Left forelimb (tissue), 1 donor: ENCODE results near the gene CSRP2.
A peak's percentile ranks its signal among the peaks of the same experiment; 100 is the strongest.

Source experiments
- DNase-seq: peaks from one replicate; pipeline ENCODE4 v3.0.0-alpha.2; 2018; ENCODE audit warnings: low spot score

The CSRP2 gene

GRCh38 chr12:76878899-76879709, at the start of gene CSRP2:
Gene CSRP2, minus strand, starts transcription at chr12:76879019. Its CDS starts 12,759 bp downstream, at chr12:76866260.
- peak; percentile 93 for DNase-seq

- no peak for DNase-seq
Measured at GRCh38 chr12:76927170-76927784, 48.5 kb upstream of the CSRP2 start.

GRCh38 chr12:76925135-76925534, 46.3 kb upstream of the CSRP2 start:
- DNase-seq, result no peak

GRCh38 chr12:76922866-76923265, 44.0 kb upstream of the CSRP2 start:
- DNase-seq, result no peak

- no peak for DNase-seq
Measured at GRCh38 chr12:76921891-76922664, 43.3 kb upstream of the CSRP2 start.

- DNase-seq, result no peak
Measured at GRCh38 chr12:76921100-76921471, 42.3 kb upstream of the CSRP2 start.

- no peak for DNase-seq
Measured at GRCh38 chr12:76920172-76921099, 41.6 kb upstream of the CSRP2 start.

GRCh38 chr12:76919383-76920171, 40.8 kb upstream of the CSRP2 start:
- DNase-seq, result no peak

GRCh38 chr12:76916170-76916540, 37.3 kb upstream of the CSRP2 start:
- no peak for DNase-seq

- DNase-seq, result no peak
Measured at GRCh38 chr12:76915361-76916169, 36.7 kb upstream of the CSRP2 start.

- no peak for DNase-seq
Measured at GRCh38 chr12:76914102-76914859, 35.5 kb upstream of the CSRP2 start.

GRCh38 chr12:76909290-76909689, 30.5 kb upstream of the CSRP2 start:
- no peak for DNase-seq

- no peak for DNase-seq
Measured at GRCh38 chr12:76908303-76909017, 29.6 kb upstream of the CSRP2 start.

GRCh38 chr12:76901628-76902380, 23.0 kb upstream of the CSRP2 start:
- no peak for DNase-seq

- no peak for DNase-seq
Measured at GRCh38 chr12:76899522-76899921, 20.7 kb upstream of the CSRP2 start.

GRCh38 chr12:76898442-76898841, 19.6 kb upstream of the CSRP2 start:
- DNase-seq, result no peak

GRCh38 chr12:76896274-76896673, 17.5 kb upstream of the CSRP2 start:
- DNase-seq, result no peak

GRCh38 chr12:76895796-76896195, 17.0 kb upstream of the CSRP2 start:
- DNase-seq, result no peak
